ENCODE measurements around the gene ABHD12B.
"Not testable (repeated sequence)": the region's sequence is repeated elsewhere in the genome, so short reads cannot be mapped to it uniquely, and the experiment has no call there.

The ABHD12B gene

GRCh38 chr14:50897005-50897404 is 25.2 kb downstream of the ABHD12B start:
- DNase-seq (ENCODE audit: low spot score), result not testable (repeated sequence)

- DNase-seq (ENCODE audit: low spot score), result no peak
These were observed 25.9 kb downstream of the ABHD12B start for GRCh38 chr14:50897658-50898175.

- no peak for DNase-seq (ENCODE audit: low spot score)
These were observed 29.5 kb downstream of the ABHD12B start for GRCh38 chr14:50901361-50901760.

- no peak for DNase-seq (ENCODE audit: low spot score)
These were observed 32.9 kb downstream of the ABHD12B start for GRCh38 chr14:50904719-50905118.

GRCh38 chr14:50906326-50907065 is 34.6 kb downstream of the ABHD12B start:
- no peak for DNase-seq (ENCODE audit: low spot score)

- no peak for DNase-seq (ENCODE audit: low spot score)
These were observed 38.9 kb downstream of the ABHD12B start for GRCh38 chr14:50910495-50911420.

- DNase-seq (ENCODE audit: low spot score), result no peak
These were observed 45.6 kb downstream of the ABHD12B start for GRCh38 chr14:50917449-50917848.

GRCh38 chr14:50919524-50919923 is 47.7 kb downstream of the ABHD12B start:
- DNase-seq (ENCODE audit: low spot score), result not testable (repeated sequence)

- DNase-seq (ENCODE audit: low spot score), result no peak
These were observed 48.8 kb downstream of the ABHD12B start for GRCh38 chr14:50920482-50921230.

GRCh38 chr14:50922803-50923202 is 51.0 kb downstream of the ABHD12B start:
- DNase-seq (ENCODE audit: low spot score), result no peak

- DNase-seq (ENCODE audit: low spot score), result no peak
These were observed 52.4 kb downstream of the ABHD12B start for GRCh38 chr14:50924236-50924635.

GRCh38 chr14:50924843-50925242 is 53.0 kb downstream of the ABHD12B start:
- no peak for DNase-seq (ENCODE audit: low spot score)

- DNase-seq (ENCODE audit: low spot score), result no peak
These were observed 55.1 kb downstream of the ABHD12B start for GRCh38 chr14:50926851-50927386.

- no peak for DNase-seq (ENCODE audit: low spot score)
These were observed 56.3 kb downstream of the ABHD12B start for GRCh38 chr14:50928002-50928635.

GRCh38 chr14:50929506-50929905 is 57.7 kb downstream of the ABHD12B start:
- no peak for DNase-seq (ENCODE audit: low spot score)

- no peak for DNase-seq (ENCODE audit: low spot score)
These were observed 59.7 kb downstream of the ABHD12B start for GRCh38 chr14:50931559-50931958.

- DNase-seq (ENCODE audit: low spot score), result no peak
These were observed 60.3 kb downstream of the ABHD12B start for GRCh38 chr14:50932156-50932555.

GRCh38 chr14:50932592-50933495 is 61.0 kb downstream of the ABHD12B start:
- no peak for DNase-seq (ENCODE audit: low spot score)

GRCh38 chr14:50935126-50936015 is 63.5 kb downstream of the ABHD12B start:
- no peak for DNase-seq (ENCODE audit: low spot score)

Measured in CD4-positive, alpha-beta T cell treated with Interleukin-6 at 100 ng/mL for 8 hours (primary cell).